ENCODE data around the gene KCNQ1. TPM values are rescaled to one million over a fixed set of nuclear protein-coding genes. Genes with fewer than 3 reads are reported as not detected.

Gene KCNQ1
- total and polyA plus RNA-seq, 2 experiments from 2014 or later = 0.45 to 0.87 TPM

DNA sequence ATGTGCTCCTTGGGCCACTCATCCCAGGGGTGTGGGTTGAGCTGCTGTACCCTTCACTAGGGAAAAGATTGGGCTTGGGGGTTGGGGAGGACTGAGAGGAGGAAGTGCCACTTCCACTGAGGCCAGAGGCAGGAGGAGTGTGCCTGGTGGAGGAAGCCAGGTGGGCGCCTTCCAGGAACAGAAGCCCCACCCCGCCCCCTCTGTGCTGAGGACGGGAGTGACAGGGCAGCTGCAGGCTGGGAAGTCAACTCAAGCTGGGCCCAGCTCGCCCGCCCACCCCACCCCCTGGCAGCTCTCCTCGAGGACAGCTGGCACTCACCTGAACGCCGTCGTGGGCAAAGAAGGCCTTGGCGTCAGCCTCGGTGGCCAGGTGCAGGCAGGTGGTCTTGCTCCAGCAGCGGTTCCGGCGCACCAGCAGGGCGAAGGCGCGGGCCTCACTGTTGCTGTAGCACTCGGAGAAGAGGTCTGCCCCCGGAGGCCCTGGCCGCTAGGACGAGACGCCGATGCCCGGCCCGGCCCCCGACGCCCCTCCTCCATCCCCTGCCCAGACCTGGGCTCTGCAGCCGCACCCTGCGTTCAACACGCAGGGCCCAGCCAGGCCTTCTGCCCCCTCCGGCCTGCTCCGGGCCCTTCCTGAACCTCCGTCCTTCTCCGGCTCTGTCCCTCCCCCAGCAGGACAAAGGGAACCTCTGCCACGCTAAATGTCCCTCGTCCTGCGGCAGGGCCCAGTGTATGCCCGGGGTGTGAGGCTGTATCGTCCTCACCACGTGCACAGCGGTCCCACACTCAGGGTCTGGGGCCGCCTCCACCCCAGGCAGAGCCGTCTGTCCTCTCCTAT is 30.8 kb upstream of the KCNQ1 start:
- Mint-ChIP-seq H3K27ac (no peak overlapping the region), H3K27me3 (ENCODE audit: insufficient read depth, low read depth, poor library complexity) (peaks cover 6% of the 10 kb centered on the region), H3K36me3 (ENCODE audit: low read depth) (no peaks in the 10 kb centered on the region), H3K4me3 (no peak overlapping the region), H3K9me3 (no peaks in the 10 kb centered on the region), H3K4me1 (no peaks in the 10 kb centered on the region)
- no peaks in the 10 kb centered on the region for H3K79me2 ChIP-seq (replicated peaks; ENCODE audit: insufficient read depth)
- H3K4me1 ChIP-seq (ENCODE audit: insufficient read depth) = no peaks in the 10 kb centered on the region
- DNase-seq (ENCODE audit: low spot score) (peak; percentile 44), ATAC-seq (peak; percentile 37)
- H3K4me2 ChIP-seq = no peak overlapping the region
- H3K36me3 ChIP-seq (ENCODE audit: insufficient read depth) = no peaks in the 10 kb centered on the region
- H4K20me1 ChIP-seq (replicated peaks; ENCODE audit: insufficient read depth) = no peaks in the 10 kb centered on the region
- TF ChIP-seq ZNF331 (CRISPR knock-in tag; IDR thresholded peaks at IDR 0.05; ENCODE audit: low read depth) (no peak), JUNB (IDR thresholded peaks at IDR 0.05; ENCODE audit: unreplicated experiment) (no peak), NANOG (IDR thresholded peaks at IDR 0.05; ENCODE audit: borderline replicate concordance) (no peak)
- H3K27me3 ChIP-seq (ENCODE audit: insufficient read depth) = no peaks in the 10 kb centered on the region
- H3K27ac ChIP-seq (ENCODE audit: low read depth) = no peak overlapping the region
- no peaks in the 10 kb centered on the region for H3F3A ChIP-seq (replicated peaks; ENCODE audit: low read depth)
- H3K9me2 ChIP-seq (ENCODE audit: insufficient read depth) = no peaks in the 10 kb centered on the region
- no peak overlapping the region for H3K4me3 ChIP-seq
- H2AFZ ChIP-seq = 0 out of 2 replicates have a peak overlapping the region, but pooled peaks have one; percentile 43

DNA sequence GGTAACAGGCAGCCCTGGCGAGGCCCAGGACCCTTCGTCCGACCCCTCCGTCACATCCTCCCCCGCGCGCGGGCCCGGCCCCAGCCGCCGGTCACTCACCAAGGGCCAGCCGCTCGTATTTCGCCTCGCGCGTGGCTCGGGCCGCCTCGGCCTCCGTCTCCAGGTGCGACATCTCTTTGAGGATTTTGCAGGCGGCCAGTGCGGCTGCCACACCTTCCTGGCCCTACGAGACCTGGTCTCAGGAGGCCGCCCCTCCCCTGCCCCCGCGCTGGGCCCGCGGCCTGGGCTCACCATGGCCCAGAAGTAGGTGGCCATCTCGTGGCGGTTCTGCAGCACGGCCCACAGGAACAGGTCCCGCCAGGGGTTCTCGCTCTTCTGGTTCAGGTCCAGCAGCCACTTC is 30.2 kb upstream of the KCNQ1 start:
- TF ChIP-seq CREB1 (CRISPR knock-in tag; IDR thresholded peaks at IDR 0.05; ENCODE audit: low read depth) = no peak
- no peak for TF ChIP-seq STAT1 (IDR thresholded peaks at IDR 0.05; ENCODE audit: unreplicated experiment)
- no peak for TF ChIP-seq EZH2phosphoT487 (IDR thresholded peaks at IDR 0.05; ENCODE audit: unreplicated experiment)
- TF ChIP-seq, protein P1, sequence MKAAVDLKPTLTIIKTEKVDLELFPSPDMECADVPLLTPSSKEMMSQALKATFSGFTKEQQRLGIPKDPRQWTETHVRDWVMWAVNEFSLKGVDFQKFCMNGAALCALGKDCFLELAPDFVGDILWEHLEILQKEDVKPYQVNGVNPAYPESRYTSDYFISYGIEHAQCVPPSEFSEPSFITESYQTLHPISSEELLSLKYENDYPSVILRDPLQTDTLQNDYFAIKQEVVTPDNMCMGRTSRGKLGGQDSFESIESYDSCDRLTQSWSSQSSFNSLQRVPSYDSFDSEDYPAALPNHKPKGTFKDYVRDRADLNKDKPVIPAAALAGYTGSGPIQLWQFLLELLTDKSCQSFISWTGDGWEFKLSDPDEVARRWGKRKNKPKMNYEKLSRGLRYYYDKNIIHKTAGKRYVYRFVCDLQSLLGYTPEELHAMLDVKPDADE (IDR thresholded peaks at IDR 0.05) = no peak
- no peak for TF ChIP-seq POLR2AphosphoS5 (IDR thresholded peaks at IDR 0.05; ENCODE audit: low read depth)
- TF ChIP-seq EZH2 (IDR thresholded peaks at IDR 0.05; ENCODE audit: low read depth, unreplicated experiment) = no peak
- H2AFZ ChIP-seq = 0 out of 2 replicates have a peak overlapping the region, but pooled peaks have one; percentile 43
- H3K4me2 ChIP-seq = no peak overlapping the region
- Mint-ChIP-seq H3K27ac (no peak overlapping the region), H3K27me3 (ENCODE audit: insufficient read depth, low read depth, poor library complexity) (peaks cover 4% of the 10 kb centered on the region), H3K4me1 (no peaks in the 10 kb centered on the region), H3K9me3 (no peaks in the 10 kb centered on the region), H3K4me3 (no peak overlapping the region), H3K36me3 (ENCODE audit: low read depth) (no peaks in the 10 kb centered on the region)
- H3K79me2 ChIP-seq (replicated peaks; ENCODE audit: insufficient read depth) = no peaks in the 10 kb centered on the region
- ATAC-seq (no peak), DNase-seq (ENCODE audit: low spot score) (no peak)
- no peaks in the 10 kb centered on the region for H4K20me1 ChIP-seq (replicated peaks; ENCODE audit: insufficient read depth)
- no peaks in the 10 kb centered on the region for H3K36me3 ChIP-seq (ENCODE audit: insufficient read depth)
- no peaks in the 10 kb centered on the region for H3K4me1 ChIP-seq (ENCODE audit: insufficient read depth)
- H3K9me2 ChIP-seq (ENCODE audit: insufficient read depth) = no peaks in the 10 kb centered on the region
- H3K27me3 ChIP-seq (ENCODE audit: insufficient read depth) = no peaks in the 10 kb centered on the region
- no peak overlapping the region for H3K27ac ChIP-seq (ENCODE audit: low read depth)
- H3K4me3 ChIP-seq = no peak overlapping the region
- H3F3A ChIP-seq (replicated peaks; ENCODE audit: low read depth) = no peaks in the 10 kb centered on the region

DNA sequence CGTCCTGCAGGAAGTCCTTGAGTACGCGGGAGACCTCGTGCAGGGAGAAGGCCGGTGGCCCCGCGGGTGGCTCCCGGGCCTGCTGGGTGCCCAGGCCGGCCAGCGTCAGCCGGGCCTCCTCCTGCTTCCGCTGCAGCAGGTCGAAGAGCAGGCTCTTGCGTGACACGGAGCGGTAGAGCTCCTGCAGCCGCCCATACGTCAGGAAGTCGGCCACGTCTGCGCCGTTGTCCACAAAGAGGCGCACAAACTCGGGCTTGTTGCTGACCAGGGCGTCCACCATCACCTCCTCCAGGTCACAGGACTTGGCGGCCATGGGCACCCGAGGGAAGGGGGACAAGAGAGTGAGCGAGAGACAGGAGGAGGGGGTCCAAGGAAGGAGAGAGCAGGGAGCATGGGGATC is 29.6 kb upstream of the KCNQ1 start:
- 0 out of 3 replicates have a peak, but pooled peaks cover 2% of the 10 kb centered on the region for H3K4me1 Mint-ChIP-seq
- TF ChIP-seq NANOG (IDR thresholded peaks at IDR 0.05; ENCODE audit: borderline replicate concordance) (no peak), EZH2 (IDR thresholded peaks at IDR 0.05; ENCODE audit: low read depth, unreplicated experiment) (no peak), JUNB (IDR thresholded peaks at IDR 0.05; ENCODE audit: unreplicated experiment) (no peak), CREB1 (CRISPR knock-in tag; IDR thresholded peaks at IDR 0.05; ENCODE audit: low read depth) (no peak)
- TF ChIP-seq, protein P1 (IDR thresholded peaks at IDR 0.05) = no peak

More for the DNA sequence above, 29.6 kb upstream of the KCNQ1 start:
- Mint-ChIP-seq H3K27me3 (ENCODE audit: insufficient read depth, low read depth, poor library complexity) (peaks cover 4% of the 10 kb centered on the region), H3K27ac (no peak overlapping the region), H3K36me3 (ENCODE audit: low read depth) (no peaks in the 10 kb centered on the region), H3K9me3 (no peaks in the 10 kb centered on the region), H3K4me3 (no peak overlapping the region)
- Histone ChIP-seq H3K4me1 (ENCODE audit: insufficient read depth) (no peaks in the 10 kb centered on the region; the same call in 1 of the 2 replicates), H3K9me2 (ENCODE audit: insufficient read depth) (no peaks in the 10 kb centered on the region), H2AFZ (no peak overlapping the region), H3K4me3 (no peak overlapping the region), H3K79me2 (replicated peaks; ENCODE audit: insufficient read depth) (no peaks in the 10 kb centered on the region), H3K27ac (ENCODE audit: low read depth) (no peak overlapping the region), H3K27me3 (ENCODE audit: insufficient read depth) (no peaks in the 10 kb centered on the region), H3K36me3 (ENCODE audit: insufficient read depth) (no peaks in the 10 kb centered on the region), H4K20me1 (replicated peaks; ENCODE audit: insufficient read depth) (no peaks in the 10 kb centered on the region), H3K4me2 (no peak overlapping the region), H3F3A (replicated peaks; ENCODE audit: low read depth) (no peaks in the 10 kb centered on the region)
- DNase-seq (ENCODE audit: low spot score) = no peak
- ATAC-seq = no peak

All from GM23338 (cell line).